Uterus (tissue), 2 donors: Measurements from ENCODE around the gene SH2D4B.

Source experiments
- CTCF ChIP-seq, 4 experiments: fragments of 200-600 bp in 2 of 4; fragments of 450-650 bp in 2 of 4; sonication (generic) in 2 of 4; IDR thresholded peaks; one replicate each; pipeline ENCODE4 v1.5.1; 2016 to 2019; ENCODE audit warnings: antibody characterized with exemption in 4 of 4, mild to moderate bottlenecking in 2 of 4, moderate library complexity in 1 of 4
- POLR2A ChIP-seq, 2 donors: fragments of 450-650 bp; IDR thresholded peaks; one replicate each; pipeline ENCODE4 v1.6.1; 2016; ENCODE audit warnings: antibody characterized with exemption in 2 of 2, mild to moderate bottlenecking in 1 of 2, moderate library complexity in 1 of 2

DNA sequence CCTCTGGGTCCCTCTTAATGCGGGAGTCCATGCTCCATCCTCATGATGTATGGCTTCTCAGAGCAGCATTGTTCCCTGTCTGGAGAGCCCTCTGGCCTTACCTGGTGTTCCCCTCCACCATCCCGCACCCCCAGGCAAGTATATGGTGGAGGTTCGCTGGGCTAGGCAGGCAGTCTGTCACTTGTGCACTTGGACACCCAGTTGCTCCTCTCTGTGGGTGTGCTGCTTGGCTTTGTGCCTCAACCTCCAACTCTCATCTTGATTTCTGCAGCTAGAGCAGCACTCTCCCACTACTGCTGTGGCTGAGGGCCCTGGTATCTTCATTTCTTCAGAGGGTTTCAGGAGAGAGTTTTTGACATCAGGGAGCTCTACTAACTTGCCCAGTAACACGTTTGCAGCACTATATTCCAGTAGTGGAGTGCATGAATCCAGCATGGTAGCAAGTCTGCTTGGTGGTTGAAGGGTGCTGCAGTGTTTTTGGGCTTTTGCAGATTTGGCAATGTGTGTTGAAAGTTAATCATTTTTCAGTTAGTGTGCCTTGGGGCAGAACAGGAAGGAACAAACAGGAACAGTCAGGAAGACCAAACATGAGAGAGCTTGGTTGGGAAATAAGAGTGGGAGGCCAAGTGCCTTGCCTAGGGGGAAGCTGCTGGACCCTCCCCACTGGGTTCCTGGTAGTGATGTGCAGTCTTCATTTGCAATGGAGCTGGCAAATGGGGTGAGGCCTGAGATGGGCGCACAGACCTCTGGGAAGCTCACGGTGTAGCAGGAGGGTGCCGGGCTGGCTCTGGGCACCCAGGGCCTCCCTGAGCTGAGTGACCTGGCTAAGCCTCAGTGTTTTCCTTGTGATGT lies 46.2 kb upstream of the SH2D4B start:
- TF ChIP-seq CTCF (IDR thresholded peaks at IDR 0.05): no peak
- no peak for TF ChIP-seq POLR2A (IDR thresholded peaks at IDR 0.05)
